HepG2 (cell line): Measurements from ENCODE around the gene OSTF1. TPM values are rescaled to one million over a fixed set of nuclear protein-coding genes. Genes with fewer than 3 reads are reported as not detected.
A peak's percentile ranks its signal among the peaks of the same experiment; 100 is the strongest.

Experiments used
- CC2D1A ChIP-seq: sonication (generic); formaldehyde crosslinking; IDR thresholded peaks from 2 replicates; pipeline ENCODE4 v1.8.1; 2023; ENCODE audit warnings: mild to moderate bottlenecking, missing genetic modification reagents
- CENPT ChIP-seq: sonication (generic); formaldehyde crosslinking; IDR thresholded peaks from 2 replicates; pipeline ENCODE4 v1.8.0; 2022; ENCODE audit warnings: low read depth, mild to moderate bottlenecking, moderate library complexity, missing genetic modification reagents
- DPF2 ChIP-seq: sonication (generic); formaldehyde crosslinking; IDR thresholded peaks from 2 replicates; pipeline ENCODE4 v1.4.0; 2020; ENCODE audit warnings: mild to moderate bottlenecking, low read depth, missing genetic modification reagents, borderline replicate concordance
- FOXA1 ChIP-seq, 2 experiments: fragments of 450-650 bp in 1 of 2; sonication (generic) in 1 of 2; formaldehyde crosslinking in 1 of 2; IDR thresholded peaks; 2 replicates each; pipeline versions ENCODE4 v1.4.0 to v1.6.1; 2016 to 2020; ENCODE audit warnings: missing genetic modification reagents in 1 of 2
- FOXC1 ChIP-seq: sonication (generic); formaldehyde crosslinking; IDR thresholded peaks from 2 replicates; pipeline ENCODE4 v1.8.0; 2022; ENCODE audit warnings: mild to moderate bottlenecking, missing genetic modification reagents, borderline replicate concordance
- HINFP ChIP-seq: sonication (generic); formaldehyde crosslinking; IDR thresholded peaks from 2 replicates; pipeline ENCODE4 v1.4.0; 2020; ENCODE audit warnings: low read depth, mild to moderate bottlenecking, missing genetic modification reagents
- HOXA7 ChIP-seq: sonication (generic); formaldehyde crosslinking; IDR thresholded peaks from 2 replicates; pipeline ENCODE4 v1.8.1; 2022; ENCODE audit warnings: mild to moderate bottlenecking, missing genetic modification reagents, moderate library complexity
- IRF9 ChIP-seq: sonication (generic); formaldehyde crosslinking; IDR thresholded peaks from 2 replicates; pipeline ENCODE4 v1.8.0; 2022; ENCODE audit warnings: missing genetic modification reagents, mild to moderate bottlenecking, borderline replicate concordance
- MAZ ChIP-seq, 2 experiments: sonication (generic) in 1 of 2; formaldehyde crosslinking in 1 of 2; IDR thresholded peaks; 2 replicates each; pipeline versions ENCODE4 v1.5.0 to v1.6.1; 2012 to 2020; ENCODE audit warnings: low read depth in 2 of 2, mild to moderate bottlenecking in 2 of 2, borderline replicate concordance in 1 of 2, improper control_type of control experiment in 1 of 2, low read length in 1 of 2, missing genetic modification reagents in 1 of 2, moderate library complexity in 1 of 2
- MYPOP ChIP-seq: sonication (generic); formaldehyde crosslinking; IDR thresholded peaks from 2 replicates; pipeline ENCODE4 v1.8.1; 2023; ENCODE audit warnings: mild to moderate bottlenecking, moderate library complexity, missing genetic modification reagents
- PRMT3 ChIP-seq: sonication (generic); formaldehyde crosslinking; IDR thresholded peaks from 2 replicates; pipeline ENCODE4 v1.8.1; 2022; ENCODE audit warnings: low read depth, mild to moderate bottlenecking, moderate library complexity, missing genetic modification reagents, borderline replicate concordance
- REL ChIP-seq: sonication (generic); formaldehyde crosslinking; conservative IDR thresholded peaks from 2 replicates; pipeline ENCODE4 v1.8.0; 2022; ENCODE audit warnings: mild to moderate bottlenecking, missing genetic modification reagents, moderate library complexity
- RFXAP ChIP-seq: sonication (generic); formaldehyde crosslinking; IDR thresholded peaks from 2 replicates; pipeline ENCODE4 v1.4.0; 2020; ENCODE audit warnings: missing genetic modification reagents, borderline replicate concordance
- SALL1 ChIP-seq: sonication (generic); formaldehyde crosslinking; IDR thresholded peaks from 2 replicates; pipeline ENCODE4 v1.8.0; 2022; ENCODE audit warnings: mild to moderate bottlenecking, missing genetic modification reagents
- SNAI1 ChIP-seq: sonication (generic); formaldehyde crosslinking; IDR thresholded peaks from 2 replicates; pipeline ENCODE4 v1.5.0; 2020; ENCODE audit warnings: mild to moderate bottlenecking, missing genetic modification reagents, borderline replicate concordance
- ZFAT ChIP-seq: sonication (generic); formaldehyde crosslinking; conservative IDR thresholded peaks from 2 replicates; pipeline ENCODE4 v1.8.1; 2023; ENCODE audit warnings: missing genetic modification reagents, inconsistent platforms
- ZNF17 ChIP-seq: sonication (generic); formaldehyde crosslinking; IDR thresholded peaks from 2 replicates; pipeline ENCODE4 v1.5.0; 2020; ENCODE audit warnings: mild to moderate bottlenecking, missing genetic modification reagents
- ZNF264 ChIP-seq: sonication (generic); formaldehyde crosslinking; IDR thresholded peaks from 2 replicates; pipeline ENCODE4 v1.4.0; 2020; ENCODE audit warnings: missing genetic modification reagents
- ZNF33A ChIP-seq: sonication (generic); formaldehyde crosslinking; IDR thresholded peaks from 2 replicates; pipeline ENCODE4 v1.5.1; 2020; ENCODE audit warnings: missing genetic modification reagents, mild to moderate bottlenecking, moderate library complexity, borderline replicate concordance
- ZNF34 ChIP-seq: sonication (generic); formaldehyde crosslinking; IDR thresholded peaks from 2 replicates; pipeline ENCODE4 v1.4.0; 2020; ENCODE audit warnings: mild to moderate bottlenecking, missing genetic modification reagents, borderline replicate concordance
- ZNF367 ChIP-seq: sonication (generic); formaldehyde crosslinking; IDR thresholded peaks from 2 replicates; pipeline ENCODE4 v1.4.0; 2020; ENCODE audit warnings: missing genetic modification reagents, borderline replicate concordance
- ZNF503 ChIP-seq: sonication (generic); formaldehyde crosslinking; IDR thresholded peaks from 2 replicates; pipeline ENCODE4 v1.4.0; 2020; ENCODE audit warnings: missing genetic modification reagents
- ZNF747 ChIP-seq: sonication (generic); formaldehyde crosslinking; IDR thresholded peaks from 2 replicates; pipeline ENCODE4 v1.8.1; 2023; ENCODE audit warnings: missing genetic modification reagents, mild to moderate bottlenecking, borderline replicate concordance
- polyA plus RNA-seq, 8 experiments: library from polyadenylated mRNA; depleted of rRNA in 3 of 8; stranded (reverse) in 7 of 8; unstranded in 1 of 8; fragments of >200 nt; fragmentation: Illumina TruSeq in 4 of 8; extraction: Trizol in 4 of 8; gene quantifications; 2 replicates each; pipeline versions ENCODE4 v1.2.1 to v1.2.3, GENCODE V29; 2011 to 2016; ENCODE audit warnings: low read depth in 4 of 8, missing spikeins in 1 of 8, mixed read lengths in 1 of 8; ENCODE audit not compliant: insufficient read depth in 1 of 8
- total RNA-seq, 5 experiments: library from RNA; depleted of rRNA; stranded (reverse); fragments of >200 nt; fragmentation: Illumina TruSeq; extraction: Trizol; gene quantifications; 2 replicates each; pipeline ENCODE4 v1.2.3, GENCODE V29; 2016; ENCODE audit warnings: low read depth in 1 of 5

Gene OSTF1
- total and polyA plus RNA-seq, 2 of the 13 experiments (the other 11 are each of a cell fraction or from before 2014, with no cell fraction given): 16.8 to 39.0 TPM

GRCh38 chr9:75087824-75088645 lies at the start of gene OSTF1, which contains the start of gene NMRK1 (continued):
- TF ChIP-seq HINFP (CRISPR knock-in tag) (peak; percentile 17; the same call in 1 of the 2 replicates), MYPOP (CRISPR knock-in tag) (peak; percentile 77), DPF2 (CRISPR knock-in tag) (no peak), SALL1 (CRISPR knock-in tag) (peak; percentile 45), REL (CRISPR knock-in tag) (0 out of 2 replicates have a peak, but pooled peaks have one; percentile 77), CENPT (peak; percentile 23; the same call in 1 of the 2 replicates), PRMT3 (CRISPR knock-in tag) (no peak), FOXA1 (IDR thresholded peaks at IDR 0.05) (no peak), FOXA1 (CRISPR knock-in tag; IDR thresholded peaks at IDR 0.05) (no peak), ZNF264 (CRISPR knock-in tag) (no peak), MAZ (IDR thresholded peaks at IDR 0.05; ENCODE audit: borderline replicate concordance, low read depth, low read length) (no peak; the same call in 1 of the 2 replicates), MAZ (CRISPR knock-in tag; IDR thresholded peaks at IDR 0.05; ENCODE audit: low read depth) (peak; percentile 62), ZNF33A (CRISPR knock-in tag) (no peak), ZNF17 (CRISPR knock-in tag) (no peak), ZNF34 (CRISPR knock-in tag) (no peak), SNAI1 (no peak), CC2D1A (CRISPR knock-in tag) (no peak), ZNF367 (CRISPR knock-in tag) (no peak), ZNF503 (CRISPR knock-in tag) (no peak), HOXA7 (CRISPR knock-in tag) (no peak), FOXC1 (CRISPR knock-in tag) (no peak), ZFAT (no peak), RFXAP (CRISPR knock-in tag) (peak; percentile 55; the same call in 1 of the 2 replicates), ZNF747 (CRISPR knock-in tag) (no peak), IRF9 (CRISPR knock-in tag) (no peak; the same call in 1 of the 2 replicates)
